Tibial nerve (tissue), 4 donors: Measurements from ENCODE around the gene NOS3.

ENCODE experiments used
- CTCF ChIP-seq, 5 experiments: fragments of 200-600 bp in 3 of 5; fragments of 450-650 bp in 2 of 5; sonication (generic) in 3 of 5; IDR thresholded peaks; one replicate each; pipeline ENCODE4 v1.5.1; 2016 to 2019; ENCODE audit warnings: antibody characterized with exemption in 5 of 5, mild to moderate bottlenecking in 3 of 5, moderate library complexity in 2 of 5
- EP300 ChIP-seq, 2 donors: sonication (generic); formaldehyde crosslinking; IDR thresholded peaks; one replicate each; pipeline ENCODE4 v1.6.1; 2017; ENCODE audit warnings: antibody characterized with exemption in 2 of 2, mild to moderate bottlenecking in 1 of 2
- POLR2A ChIP-seq, 2 donors: fragments of 450-650 bp; IDR thresholded peaks; one replicate each; pipeline ENCODE4 v1.6.1; 2017; ENCODE audit warnings: antibody characterized with exemption in 2 of 2, mild to moderate bottlenecking in 2 of 2, moderate library complexity in 2 of 2

GRCh38 chr7:151039850-151040548 lies 49.2 kb downstream of the NOS3 start:
- TF ChIP-seq CTCF (IDR thresholded peaks at IDR 0.05): no peak
- no peak for TF ChIP-seq EP300 (IDR thresholded peaks at IDR 0.05)
- no peak for TF ChIP-seq POLR2A (IDR thresholded peaks at IDR 0.05)
